Fibroblast of skin of scalp (primary cell): ENCODE measurements around the gene RELN.

Experiments
- DNase-seq: peaks from one replicate; pipeline ENCODE4 v3.0.0-alpha.2; 2013

The RELN gene

GRCh38 chr7:103777440-103777839 lies 212.0 kb downstream of the RELN start:
- DNase-seq: no peak

GRCh38 chr7:103773726-103774125 lies 215.7 kb downstream of the RELN start:
- DNase-seq: no peak

GRCh38 chr7:103772171-103772773 lies 217.2 kb downstream of the RELN start:
- no peak for DNase-seq

- no peak for DNase-seq
Measured at GRCh38 chr7:103771294-103771693, 218.2 kb downstream of the RELN start.

- DNase-seq: no peak
Measured at GRCh38 chr7:103766660-103767059, 222.8 kb downstream of the RELN start.

GRCh38 chr7:103765901-103766300 lies 223.6 kb downstream of the RELN start:
- no peak for DNase-seq

GRCh38 chr7:103764901-103765300 lies 224.6 kb downstream of the RELN start:
- no peak for DNase-seq

- no peak for DNase-seq
Measured at GRCh38 chr7:103762877-103763276, 226.6 kb downstream of the RELN start.

GRCh38 chr7:103762065-103762760 lies 227.2 kb downstream of the RELN start:
- DNase-seq: no peak

GRCh38 chr7:103752995-103753394 lies 236.5 kb downstream of the RELN start:
- DNase-seq: peak; percentile 17

- DNase-seq: no peak
Measured at GRCh38 chr7:103751311-103751880, 238.1 kb downstream of the RELN start.

- DNase-seq: no peak
Measured at GRCh38 chr7:103748680-103749079, 240.8 kb downstream of the RELN start.

GRCh38 chr7:103735377-103735776 lies 254.1 kb downstream of the RELN start:
- DNase-seq: no peak

- no peak for DNase-seq
Measured at GRCh38 chr7:103731169-103731568, 258.3 kb downstream of the RELN start.

GRCh38 chr7:103729026-103729425 lies 260.4 kb downstream of the RELN start:
- no peak for DNase-seq

- no peak for DNase-seq
Measured at GRCh38 chr7:103727982-103728610, 261.4 kb downstream of the RELN start.

- DNase-seq: no peak
Measured at GRCh38 chr7:103719070-103719469, 270.4 kb downstream of the RELN start.

GRCh38 chr7:103718482-103719061 lies 270.9 kb downstream of the RELN start:
- DNase-seq: peak; percentile 22

- DNase-seq: no peak
Measured at GRCh38 chr7:103717574-103717973, 271.9 kb downstream of the RELN start.

- DNase-seq: no peak
Measured at GRCh38 chr7:103715376-103716120, 273.9 kb downstream of the RELN start.

- peak; percentile 19 for DNase-seq
Measured at GRCh38 chr7:103714376-103714927, 275.0 kb downstream of the RELN start.
